Endothelial cell of umbilical vein (primary cell): ENCODE results near the gene ELAC1.

Source experiments
- CTCF ChIP-seq, 2 donors: IDR thresholded peaks; 1 replicate in 1 of 2; 2 replicates in 1 of 2; pipeline ENCODE4 v1.5.1; 2011; ENCODE audit warnings: low read length in 2 of 2, mild to moderate bottlenecking in 2 of 2, moderate library complexity in 2 of 2, control low read depth in 1 of 2, inconsistent platforms in 1 of 2, low read depth in 1 of 2; ENCODE audit not compliant: insufficient read depth in 1 of 2; ENCODE audit errors: extremely low read depth in 1 of 2
- EZH2 ChIP-seq: IDR thresholded peaks from 2 replicates; pipeline ENCODE4 v1.6.1; 2012; ENCODE audit warnings: borderline replicate concordance, low read depth, mild to moderate bottlenecking, moderate library complexity, low read length, inconsistent platforms; ENCODE audit not compliant: severe bottlenecking
- FOS ChIP-seq: IDR thresholded peaks from 2 replicates; pipeline ENCODE4 v1.6.1; 2011; ENCODE audit warnings: mild to moderate bottlenecking, low read length, moderate library complexity, borderline replicate concordance; ENCODE audit not compliant: insufficient read depth
- JUN ChIP-seq: IDR thresholded peaks from 2 replicates; pipeline ENCODE4 v1.6.1; 2011; ENCODE audit warnings: borderline replicate concordance, low read depth; ENCODE audit not compliant: insufficient read length, insufficient read depth
- MAX ChIP-seq: IDR thresholded peaks from 2 replicates; pipeline ENCODE4 v1.6.1; 2011; ENCODE audit not compliant: insufficient read depth, insufficient read length
- MYC ChIP-seq: IDR thresholded peaks from one replicate; pipeline ENCODE4 v1.6.1; 2011; ENCODE audit warnings: mild to moderate bottlenecking, low read depth, low read length
- POLR2A ChIP-seq: IDR thresholded peaks from 2 replicates; pipeline ENCODE4 v1.6.1; 2012; ENCODE audit warnings: low read depth, mild to moderate bottlenecking, control low read depth, low read length
- POLR2AphosphoS5 ChIP-seq: IDR thresholded peaks from 2 replicates; pipeline ENCODE4 v1.6.1; 2012; ENCODE audit warnings: low read depth, mild to moderate bottlenecking, control low read depth, low read length, moderate library complexity; ENCODE audit not compliant: insufficient read depth

GRCh38 chr18:51029378-51029693 lies 61.5 kb downstream of the ELAC1 start:
- TF ChIP-seq CTCF (IDR thresholded peaks at IDR 0.05; ENCODE audit: extremely low read depth in 1 of 2, insufficient read depth in 1 of 2, low read depth in 1 of 2, low read length in 2 of 2) (no peak), POLR2A (no peak), EZH2 (no peak), FOS (no peak), MAX (no peak), JUN (no peak), MYC (no peak), POLR2AphosphoS5 (no peak)
